Stimulated activated CD4-positive, alpha-beta T cell treated with anti-CD3 and anti-CD28 coated beads, TNF-alpha, amount 100 ng/mL, for 1 hour (primary cell): ENCODE results near the gene APOA4.

Source experiments
- DNase-seq, 3 donors: peaks; one replicate each; pipeline ENCODE4 v3.0.0-alpha.2; 2020; ENCODE audit warnings: low read depth in 3 of 3, low spot score in 1 of 3

APOA4 gene

DNA sequence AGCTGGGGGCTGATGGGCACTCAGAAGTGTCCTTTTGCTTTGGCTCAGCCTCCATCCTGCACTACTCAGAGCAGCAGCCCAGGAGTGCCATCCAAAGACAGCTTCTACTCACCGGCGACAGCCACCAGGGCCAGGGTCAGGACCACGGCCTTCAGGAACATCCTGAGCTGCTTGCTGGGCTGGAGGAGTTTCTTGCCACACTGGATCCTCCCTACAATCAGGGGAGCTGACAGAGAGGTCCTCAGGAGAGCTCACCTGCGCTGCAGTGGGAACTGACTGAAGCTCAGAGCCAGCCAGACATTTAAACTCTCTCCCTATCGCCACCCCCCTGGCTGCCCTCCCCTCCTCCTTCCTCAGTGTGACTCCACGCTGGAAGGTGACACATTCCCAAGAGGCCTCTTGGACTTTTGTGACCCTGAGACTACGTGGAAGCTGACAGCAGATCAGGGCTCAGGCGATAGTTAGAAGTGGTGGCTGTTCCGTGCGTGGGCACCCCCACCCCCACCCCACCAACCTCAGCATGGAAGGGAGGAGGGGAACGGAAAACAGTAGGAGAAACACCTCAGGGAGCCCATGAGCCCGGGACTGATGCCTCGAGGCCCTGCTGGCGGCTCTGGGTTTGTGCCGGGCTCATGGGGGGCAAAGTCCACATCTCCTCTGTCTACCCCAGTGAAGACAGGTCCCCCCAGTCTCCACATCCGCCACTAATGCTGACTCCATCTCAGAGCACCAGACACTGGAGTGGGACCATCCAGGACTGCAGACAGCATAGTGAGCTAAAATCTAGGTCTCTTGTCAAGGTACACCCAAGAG, at the start of gene APOA4:
TSS of gene APOA4 (minus strand) at position 274 of the 813 bp plus-strand sequence. CDS start at position 161, 113 bp downstream.
- no peak for DNase-seq

- DNase-seq, result no peak
Measured at GRCh38 chr11:116871248-116871647, 48.1 kb upstream of the APOA4 start.

DNA sequence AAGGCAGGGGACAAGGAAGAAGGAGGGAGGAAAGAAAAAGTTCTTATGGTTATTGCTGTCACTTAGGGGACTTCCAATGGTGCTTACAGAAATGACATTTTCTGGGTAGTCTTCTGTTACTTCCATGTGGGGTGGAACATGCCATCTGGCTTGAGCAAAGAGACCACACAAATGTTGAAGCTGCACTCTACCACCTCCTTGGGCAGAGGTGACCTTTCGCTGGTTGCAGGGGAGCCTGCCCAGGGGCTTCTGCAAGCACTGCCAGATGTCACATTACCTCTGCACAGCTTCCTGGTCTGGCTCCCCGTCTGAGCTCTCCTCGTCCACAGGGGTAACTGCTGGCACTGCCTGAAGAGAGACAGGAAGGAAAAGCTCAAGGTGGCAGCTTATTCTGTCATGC, 47.0 kb upstream of the APOA4 start:
- no peak for DNase-seq

DNA sequence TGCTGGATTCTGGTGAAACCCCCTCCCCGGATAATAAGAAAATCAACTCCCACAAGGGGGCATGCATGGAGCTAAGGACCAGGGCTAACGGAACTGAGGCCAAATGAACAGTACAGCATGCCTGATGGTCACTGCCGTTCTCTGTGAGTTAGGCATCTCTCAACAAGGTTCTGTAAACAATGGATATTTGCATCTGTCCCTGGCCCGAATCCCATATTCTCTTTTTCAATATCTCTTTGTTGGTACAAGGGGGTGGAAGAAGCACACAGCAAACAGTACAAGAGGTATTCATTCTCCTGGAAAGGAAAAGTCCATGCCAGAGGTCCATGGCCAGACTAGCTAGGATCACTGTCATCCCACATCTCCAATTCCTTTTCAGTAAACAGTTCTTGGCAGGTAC, 46.5 kb upstream of the APOA4 start:
- DNase-seq, result no peak

GRCh38 chr11:116868066-116868465, 45.0 kb upstream of the APOA4 start:
- no peak for DNase-seq

DNA sequence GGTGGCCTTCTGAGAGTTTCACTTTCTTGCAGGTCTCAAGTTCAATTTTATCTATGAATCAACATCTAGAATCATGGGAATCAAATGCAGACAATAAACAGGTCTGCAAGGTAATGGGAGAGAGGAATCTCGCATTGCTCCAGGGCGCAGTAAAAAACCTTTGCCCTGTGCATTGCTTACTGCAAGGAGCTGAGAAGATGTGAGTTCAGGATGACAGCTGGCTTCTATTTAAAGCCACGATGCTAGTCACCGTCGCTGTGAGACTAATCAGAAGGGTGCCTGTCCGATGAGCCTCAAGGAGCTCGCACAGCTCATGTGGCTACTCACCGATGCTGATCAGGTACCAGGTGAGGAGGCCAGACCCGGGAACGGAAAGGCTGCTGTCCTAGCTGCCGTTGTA, 44.5 kb upstream of the APOA4 start:
- DNase-seq, result no peak

DNA sequence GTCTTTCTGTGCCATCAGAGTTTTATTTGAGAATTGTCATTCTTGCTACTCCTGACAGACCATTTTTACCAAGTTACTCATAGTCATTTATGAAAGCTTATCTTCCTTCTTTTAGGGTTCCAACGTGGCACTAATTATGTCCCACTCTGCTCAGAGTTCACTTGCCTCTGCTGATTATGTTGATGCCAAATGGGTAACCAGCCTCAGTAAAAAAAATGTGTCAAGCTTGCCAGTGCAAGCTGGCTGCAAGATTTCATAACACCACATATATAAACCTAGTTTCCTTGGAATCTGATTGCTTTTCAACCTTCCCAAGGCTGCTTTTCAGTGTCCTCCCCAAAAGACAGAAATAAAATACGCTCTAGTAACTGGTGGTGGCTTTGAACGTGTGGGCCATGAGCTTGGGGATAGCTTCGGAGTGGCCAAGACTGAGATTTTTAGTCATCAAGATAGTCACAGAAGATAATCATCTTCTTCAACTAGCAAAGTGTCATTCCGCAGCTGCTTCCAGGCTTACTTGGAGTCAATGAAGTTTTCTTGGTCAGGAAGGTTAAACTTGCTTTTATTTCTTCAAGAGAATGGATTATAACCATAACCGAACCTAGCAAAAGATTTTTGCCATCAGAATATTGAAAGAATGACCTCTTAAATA, 43.8 kb upstream of the APOA4 start:
- no peak for DNase-seq

DNA sequence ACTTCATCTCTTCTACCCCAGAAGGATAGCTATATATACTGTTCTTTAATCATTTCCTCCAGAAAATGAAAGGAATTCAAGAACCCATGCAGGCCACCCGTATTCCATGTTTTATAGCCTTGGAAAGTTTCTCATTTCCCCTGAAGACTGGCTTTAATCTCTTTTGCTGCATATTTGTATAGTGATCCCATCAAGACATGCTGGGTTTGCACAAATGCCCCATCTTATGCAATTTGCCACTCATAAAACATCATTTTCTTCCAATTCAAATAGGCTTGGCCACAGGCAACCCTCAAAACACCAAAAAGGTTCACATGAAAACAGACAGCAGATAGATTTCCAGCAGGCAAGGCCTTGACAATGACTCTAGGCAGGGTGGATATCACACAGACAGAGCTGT, 42.6 kb upstream of the APOA4 start:
- DNase-seq, result no peak

DNA sequence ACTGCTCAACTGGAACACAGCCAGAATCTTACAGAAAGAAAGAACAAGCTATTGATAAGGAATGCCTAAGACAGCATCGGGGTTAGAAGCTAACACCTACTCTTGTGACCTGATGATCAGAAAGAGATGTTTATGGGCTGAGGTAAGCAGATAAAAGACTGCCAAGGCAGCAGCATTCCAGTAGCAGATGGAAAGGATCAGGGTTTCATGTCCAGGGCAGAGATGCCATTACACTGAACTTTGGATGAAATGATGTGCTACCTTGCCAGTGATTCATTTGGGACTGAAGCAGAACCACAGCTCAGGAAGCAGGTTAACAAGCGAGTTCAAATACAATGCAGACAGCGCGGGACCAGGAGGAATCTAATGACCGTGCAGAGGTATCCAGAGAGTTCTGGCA, 41.4 kb upstream of the APOA4 start:
- no peak for DNase-seq

- DNase-seq, result no peak
Measured at GRCh38 chr11:116862951-116863350, 39.8 kb upstream of the APOA4 start.

DNA sequence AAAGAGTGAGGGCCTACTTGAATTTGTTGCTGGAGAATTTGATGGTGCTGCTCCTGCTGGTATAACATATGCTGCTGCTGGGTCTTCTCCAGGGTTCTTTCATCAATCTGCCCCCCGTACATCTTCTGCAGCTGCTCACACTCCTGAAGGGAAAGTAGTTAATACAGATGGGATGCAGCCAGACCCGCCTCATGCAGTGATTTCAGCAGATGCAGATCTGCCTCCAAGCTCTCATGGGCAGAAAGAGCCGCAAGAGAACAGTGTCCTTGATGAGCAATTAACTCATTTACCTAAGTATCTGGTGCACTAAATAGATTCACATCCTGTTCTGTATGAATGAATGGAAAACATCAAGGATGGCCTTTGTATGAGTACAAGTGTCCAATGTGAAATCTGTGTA, 39.1 kb upstream of the APOA4 start:
- DNase-seq, result no peak

DNA sequence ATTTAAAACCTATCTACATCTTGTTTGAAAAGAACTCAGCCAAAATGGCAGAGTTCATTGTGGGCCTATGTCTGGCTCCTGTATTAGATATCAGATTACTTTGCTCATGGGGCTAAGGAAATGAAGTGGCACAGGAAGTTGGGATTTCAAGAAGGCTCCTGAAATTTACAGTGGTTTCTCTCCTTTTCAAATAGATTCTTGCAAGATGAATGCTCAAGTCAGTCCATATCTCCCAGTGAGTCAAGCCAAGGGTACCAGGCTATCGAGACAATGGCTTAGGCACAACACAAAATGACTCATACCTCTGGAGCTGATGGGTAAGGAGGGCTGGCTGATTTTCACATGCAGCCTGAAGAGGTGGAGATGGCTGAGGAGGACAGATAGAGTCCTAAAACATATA, 38.4 kb upstream of the APOA4 start:
- DNase-seq, result no peak

- no peak for DNase-seq
Measured at GRCh38 chr11:116860303-116860702, 37.2 kb upstream of the APOA4 start.

- no peak for DNase-seq
Measured at GRCh38 chr11:116859175-116859574, 36.1 kb upstream of the APOA4 start.

DNA sequence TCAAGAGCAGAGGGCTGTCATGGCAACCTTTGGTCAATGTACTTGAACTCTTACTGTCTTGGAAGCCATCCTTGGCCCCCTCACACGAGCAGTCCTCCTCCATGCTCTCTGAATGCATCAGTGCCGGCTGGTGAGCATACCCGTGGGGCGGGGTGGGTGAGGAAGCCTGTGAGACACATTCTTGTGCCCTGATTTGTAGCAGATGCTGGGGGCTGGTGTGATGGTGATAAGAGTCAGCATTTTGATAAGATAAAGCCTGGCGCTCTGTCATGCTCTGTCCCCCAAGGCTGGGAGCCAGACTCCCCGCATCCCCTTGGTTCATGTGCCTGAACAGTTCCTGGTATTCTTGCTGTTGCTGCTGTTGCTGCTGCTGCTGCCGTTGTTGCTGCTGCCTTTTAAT, 34.8 kb upstream of the APOA4 start:
- no peak for DNase-seq

GRCh38 chr11:116857316-116857715, 34.2 kb upstream of the APOA4 start:
- DNase-seq, result no peak

- no peak for DNase-seq
Measured at GRCh38 chr11:116856423-116856822, 33.3 kb upstream of the APOA4 start.

GRCh38 chr11:116855413-116855812, 32.3 kb upstream of the APOA4 start:
- no peak for DNase-seq

- peak in 2 of 3 donors; percentile 31 to 38 for DNase-seq
Measured at GRCh38 chr11:116853461-116854073, 30.5 kb upstream of the APOA4 start.

DNA sequence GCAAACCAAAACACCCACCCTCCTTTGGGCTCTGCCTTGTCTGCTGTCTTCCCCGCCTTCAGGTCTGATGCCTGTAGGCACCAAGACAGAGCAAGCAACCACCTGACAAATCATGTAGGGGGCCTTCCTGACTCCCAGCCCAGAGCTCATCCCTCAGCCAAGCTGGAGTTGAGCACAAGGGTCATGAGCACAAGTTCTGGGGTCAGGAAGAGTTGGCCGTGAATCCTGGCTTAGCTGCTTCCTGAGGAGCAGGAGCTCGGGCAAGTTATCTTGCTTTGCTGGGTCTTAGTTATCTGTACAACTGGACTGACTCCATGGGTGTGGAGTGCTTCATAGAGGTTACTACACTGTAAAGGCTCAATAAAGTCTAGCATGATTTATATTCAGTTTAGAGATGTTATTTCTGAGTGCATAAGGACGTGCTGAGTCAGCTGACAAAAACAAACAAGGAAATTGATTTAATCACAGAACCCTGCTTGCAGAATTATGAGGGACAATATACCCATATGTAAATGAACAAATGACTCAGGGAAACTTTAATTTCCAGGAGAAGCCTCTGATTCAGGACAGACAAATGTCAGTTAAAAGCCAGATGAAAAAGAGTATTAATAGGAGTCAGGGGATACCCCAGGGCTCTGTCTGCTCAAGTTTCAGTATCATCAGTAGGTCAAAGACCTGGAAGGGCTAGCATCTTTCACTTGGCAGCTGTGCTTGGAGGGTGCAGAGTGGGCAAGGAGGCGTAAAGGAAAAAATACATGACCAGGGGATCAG, 29.3 kb upstream of the APOA4 start:
- DNase-seq, result no peak

- DNase-seq, result no peak
Measured at GRCh38 chr11:116851626-116852025, 28.5 kb upstream of the APOA4 start.

GRCh38 chr11:116849486-116849885, 26.4 kb upstream of the APOA4 start:
- no peak for DNase-seq
